GM12878 (cell line): ENCODE measurements around the gene ATP6V0C. TPM values are rescaled to one million over a fixed set of nuclear protein-coding genes. Genes with fewer than 3 reads are reported as not detected.

ENCODE experiments used
- ATAC-seq: fragments of 200-7000 bp; cut with Tn5 transposase; 3 replicates; pipeline ENCODE4 v1.9.1; 2020; ENCODE audit warnings: mild to moderate bottlenecking, moderate library complexity
- BruUV-seq: library from RNA; stranded (reverse); fragments of 400-500 nt; replicated peaks from 2 replicates; lab custom pipeline; 2021; lab: Mats Ljungman, UMichigan
- CTCF ChIA-PET: fragments of 300-600 bp; sonication (Branson Sonifier 250); formaldehyde crosslinking; extraction: SDS; loops from one replicate; lab custom pipeline; 2021; ENCODE audit warnings: inconsistent platforms; lab: Yijun Ruan, JAX
- POLR2A ChIA-PET: fragments of 350-600 bp; formaldehyde crosslinking; extraction: SDS; loops from one replicate; lab custom pipeline; 2021; ENCODE audit warnings: inconsistent platforms; lab: Charles Lee
- RAD21 ChIA-PET: fragments of 300-600 bp; sonication (Branson Sonifier 250); formaldehyde crosslinking; loops from one replicate; lab custom pipeline; 2023; ENCODE audit warnings: antibody characterized with exemption; ENCODE audit not compliant: unreplicated experiment; lab: Charles Lee
- SMC1A ChIA-PET: fragments of 300-600 bp; sonication (Branson Sonifier 250); formaldehyde crosslinking; loops from one replicate; lab custom pipeline; 2023; ENCODE audit not compliant: unreplicated experiment, uncharacterized antibody; lab: Charles Lee
- DNase-seq: peaks from one replicate; pipeline ENCODE4 v3.0.0-alpha.2; 2011; ENCODE audit warnings: low read depth, low spot score
- FAIRE-seq: peaks from 3 replicates; lab custom pipeline; 2011; peaks lifted over from hg19 to GRCh38; lab: Jason Lieb, UNC
- H2AFZ ChIP-seq: 2 replicates; pipeline ENCODE4 v1.6.0; 2011; ENCODE audit warnings: low read depth, low read length, control low read depth; ENCODE audit not compliant: control insufficient read depth
- H3K27ac ChIP-seq: 2 replicates; pipeline ENCODE4 v1.5.1; 2011; ENCODE audit warnings: control low read depth; ENCODE audit not compliant: control insufficient read depth, insufficient read depth
- H3K27me3 ChIP-seq, 2 experiments: replicated peaks in 1 of 2; 2 replicates each; pipeline versions ENCODE4 v1.6.0 to v1.6.1; 2011; ENCODE audit warnings: low read length in 1 of 2; ENCODE audit not compliant: control insufficient read depth in 2 of 2, insufficient read depth in 2 of 2
- H3K36me3 ChIP-seq, 2 experiments: 2 replicates each; pipeline ENCODE4 v1.5.1; 2011; ENCODE audit warnings: low read length in 1 of 2; ENCODE audit not compliant: control insufficient read depth in 2 of 2, insufficient read depth in 2 of 2
- H3K4me1 ChIP-seq: 2 replicates; pipeline ENCODE4 v1.6.1; 2011; ENCODE audit warnings: mild to moderate bottlenecking, low read length, moderate library complexity, mixed read lengths; ENCODE audit not compliant: control insufficient read depth, insufficient read depth
- H3K4me2 ChIP-seq: 2 replicates; pipeline ENCODE4 v1.6.0; 2011; ENCODE audit warnings: control low read depth; ENCODE audit not compliant: control insufficient read depth, insufficient read depth
- H3K4me3 ChIP-seq: fragments of 200-600 bp; sonication (generic); 2 replicates; pipeline ENCODE4 v1.5.1; 2016
- H3K79me2 ChIP-seq: 2 replicates; pipeline ENCODE4 v1.6.0; 2011; ENCODE audit warnings: low read length; ENCODE audit not compliant: control insufficient read depth, insufficient read depth
- H3K9ac ChIP-seq: 2 replicates; pipeline ENCODE4 v1.8.0; 2011; ENCODE audit warnings: low read length, control low read depth, mixed read lengths; ENCODE audit not compliant: control insufficient read depth, insufficient read depth
- H3K9me3 ChIP-seq: replicated peaks from 3 replicates; pipeline ENCODE4 v1.5.1; 2011; ENCODE audit warnings: mild to moderate bottlenecking, low read length; ENCODE audit not compliant: control insufficient read depth, insufficient read depth
- H4K20me1 ChIP-seq: 2 replicates; pipeline ENCODE4 v1.6.0; 2011; ENCODE audit not compliant: control insufficient read depth, insufficient read depth
- CBX5 ChIP-seq: sonication (generic); IDR thresholded peaks from 2 replicates; pipeline ENCODE4 v1.6.1; 2016; ENCODE audit warnings: low read depth, moderate library complexity, mild to moderate bottlenecking, inconsistent platforms
- EGR1 ChIP-seq, 2 experiments: IDR thresholded peaks; 1 replicate in 1 of 2; 2 replicates in 1 of 2; pipeline ENCODE4 v1.6.1; 2011 to 2012; ENCODE audit warnings: low read depth in 2 of 2, low read length in 2 of 2, borderline replicate concordance in 1 of 2, mild to moderate bottlenecking in 1 of 2, moderate library complexity in 1 of 2
- MYC ChIP-seq: IDR thresholded peaks from 2 replicates; pipeline ENCODE4 v1.6.1; 2011; ENCODE audit warnings: mild to moderate bottlenecking, low read length, moderate library complexity, inconsistent platforms; ENCODE audit not compliant: insufficient read depth, insufficient replicate concordance, insufficient read length, severe bottlenecking
- RB1 ChIP-seq: fragments of 450-650 bp; formaldehyde crosslinking; IDR thresholded peaks from 2 replicates; pipeline ENCODE4 v1.6.1; 2017; ENCODE audit warnings: mild to moderate bottlenecking, borderline replicate concordance
- RELA ChIP-seq: fragments of 450-650 bp; IDR thresholded peaks from 2 replicates; pipeline ENCODE4 v1.8.0; 2014; ENCODE audit warnings: borderline replicate concordance; ENCODE audit not compliant: partially characterized antibody
- ZNF274 ChIP-seq: IDR thresholded peaks from one replicate; pipeline ENCODE4 v1.8.0; 2011; ENCODE audit not compliant: insufficient read length, insufficient read depth
- WGBS: methylation state at CpG from one replicate; pipeline ENCODE4 v1.1.6; 2016; ENCODE audit warnings: low lambda C conversion rate; ENCODE audit not compliant: insufficient replicate concordance, insufficient coverage; ENCODE audit errors: missing lambda C conversion rate; 5-methylcytosine and 5-hydroxymethylcytosine counted together
- in situ Hi-C: fragments of 300-500 bp; cut with MboI; formaldehyde crosslinking; loops from 9 replicates; pipeline ENCODE4 v1.14.3; 2018; ENCODE audit warnings: mixed read lengths
- intact Hi-C: fragments of 100-400 bp; cut with micrococcal nuclease; formaldehyde crosslinking; loops from one replicate; pipeline ENCODE4 v1.14.2; 2022; ENCODE audit not compliant: unreplicated experiment
- polyA plus RNA-seq, 11 experiments: library from polyadenylated mRNA; depleted of rRNA in 4 of 11; unstranded in 6 of 11; stranded (reverse) in 5 of 11; fragments of >200 nt; fragmentation: Nextera tagmentation in 4 of 11; fragmentation: Illumina TruSeq in 1 of 11; extraction: Ambion mirVana in 4 of 11; extraction: Trizol in 1 of 11; gene quantifications; 1 replicate in 1 of 11; 2 replicates in 10 of 11; pipeline versions ENCODE4 v1.2.1 to v1.2.3, GENCODE V29; 2011 to 2016; ENCODE audit warnings: inconsistent platforms in 2 of 11, missing spikeins in 2 of 11, low read depth in 1 of 11
- total RNA-seq, 4 experiments: library from RNA; depleted of rRNA in 3 of 4; stranded (reverse); fragments of >200 nt in 3 of 4; fragmentation: Illumina TruSeq in 1 of 4; extraction: Trizol in 1 of 4; gene quantifications; 2 replicates each; pipeline versions ENCODE4 v1.2.1 to v1.2.3, GENCODE V29; 2013 to 2021
- TF ChIP-seq, protein P1 (sequence below): fragments of 150-350 bp; IDR thresholded peaks from 2 replicates; pipeline ENCODE4 v1.6.1; 2016; ENCODE audit warnings: low read depth, low read length
- TF ChIP-seq, protein P2 (sequence below): fragments of 450-650 bp; IDR thresholded peaks from 2 replicates; pipeline ENCODE4 v1.6.1; 2017; ENCODE audit warnings: low read depth, mild to moderate bottlenecking, moderate library complexity
- TF ChIP-seq, protein P3 (sequence below): fragments of 450-650 bp; formaldehyde crosslinking; IDR thresholded peaks from 2 replicates; pipeline ENCODE4 v1.4.0; 2022; ENCODE audit warnings: mild to moderate bottlenecking, moderate library complexity

ATP6V0C gene
- total and polyA plus RNA-seq, 10 of the 15 experiments (the other 5 are each of a cell fraction or from before 2014, with no cell fraction given), result 2.4 to 135 (median 18.4) TPM

DNA sequence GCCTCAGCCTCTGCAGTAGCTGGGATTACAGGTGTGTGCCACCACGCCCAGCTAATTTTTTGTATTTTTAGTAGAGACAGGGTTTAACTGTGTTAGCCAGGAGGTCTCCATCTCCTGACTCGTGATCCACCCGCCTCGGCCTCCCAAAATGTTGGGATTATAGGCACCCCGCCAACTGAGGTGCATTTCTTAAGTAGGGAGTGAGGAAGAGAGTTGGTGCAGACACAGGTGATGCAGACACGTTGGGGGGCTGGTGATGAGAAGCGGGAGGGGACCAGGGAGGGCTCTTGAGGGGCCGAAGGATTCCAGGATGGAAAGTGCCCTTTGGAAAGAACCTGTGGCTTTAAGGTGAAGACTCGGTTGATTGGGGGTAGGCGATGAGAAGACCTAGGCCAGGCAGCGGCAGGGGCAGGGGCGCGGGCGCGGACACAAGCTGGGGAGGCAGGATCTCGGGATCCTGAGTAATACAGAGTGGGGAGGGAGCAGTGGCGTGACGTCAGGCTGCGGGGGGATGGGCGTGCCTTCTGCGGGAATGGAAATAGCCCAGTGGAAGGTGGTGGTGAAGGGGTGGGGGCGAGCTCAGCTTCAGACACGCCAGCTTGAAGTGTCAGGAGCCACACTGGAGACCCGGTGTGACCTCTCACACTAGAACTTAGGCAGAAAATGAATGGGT is 2.5 kb upstream of the ATP6V0C start (continued):
- TF ChIP-seq, protein P1, sequence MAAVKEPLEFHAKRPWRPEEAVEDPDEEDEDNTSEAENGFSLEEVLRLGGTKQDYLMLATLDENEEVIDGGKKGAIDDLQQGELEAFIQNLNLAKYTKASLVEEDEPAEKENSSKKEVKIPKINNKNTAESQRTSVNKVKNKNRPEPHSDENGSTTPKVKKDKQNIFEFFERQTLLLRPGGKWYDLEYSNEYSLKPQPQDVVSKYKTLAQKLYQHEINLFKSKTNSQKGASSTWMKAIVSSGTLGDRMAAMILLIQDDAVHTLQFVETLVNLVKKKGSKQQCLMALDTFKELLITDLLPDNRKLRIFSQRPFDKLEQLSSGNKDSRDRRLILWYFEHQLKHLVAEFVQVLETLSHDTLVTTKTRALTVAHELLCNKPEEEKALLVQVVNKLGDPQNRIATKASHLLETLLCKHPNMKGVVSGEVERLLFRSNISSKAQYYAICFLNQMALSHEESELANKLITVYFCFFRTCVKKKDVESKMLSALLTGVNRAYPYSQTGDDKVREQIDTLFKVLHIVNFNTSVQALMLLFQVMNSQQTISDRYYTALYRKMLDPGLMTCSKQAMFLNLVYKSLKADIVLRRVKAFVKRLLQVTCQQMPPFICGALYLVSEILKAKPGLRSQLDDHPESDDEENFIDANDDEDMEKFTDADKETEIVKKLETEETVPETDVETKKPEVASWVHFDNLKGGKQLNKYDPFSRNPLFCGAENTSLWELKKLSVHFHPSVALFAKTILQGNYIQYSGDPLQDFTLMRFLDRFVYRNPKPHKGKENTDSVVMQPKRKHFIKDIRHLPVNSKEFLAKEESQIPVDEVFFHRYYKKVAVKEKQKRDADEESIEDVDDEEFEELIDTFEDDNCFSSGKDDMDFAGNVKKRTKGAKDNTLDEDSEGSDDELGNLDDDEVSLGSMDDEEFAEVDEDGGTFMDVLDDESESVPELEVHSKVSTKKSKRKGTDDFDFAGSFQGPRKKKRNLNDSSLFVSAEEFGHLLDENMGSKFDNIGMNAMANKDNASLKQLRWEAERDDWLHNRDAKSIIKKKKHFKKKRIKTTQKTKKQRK, result no peak
- TF ChIP-seq, all 136 proteins: peak for 0

DNA sequence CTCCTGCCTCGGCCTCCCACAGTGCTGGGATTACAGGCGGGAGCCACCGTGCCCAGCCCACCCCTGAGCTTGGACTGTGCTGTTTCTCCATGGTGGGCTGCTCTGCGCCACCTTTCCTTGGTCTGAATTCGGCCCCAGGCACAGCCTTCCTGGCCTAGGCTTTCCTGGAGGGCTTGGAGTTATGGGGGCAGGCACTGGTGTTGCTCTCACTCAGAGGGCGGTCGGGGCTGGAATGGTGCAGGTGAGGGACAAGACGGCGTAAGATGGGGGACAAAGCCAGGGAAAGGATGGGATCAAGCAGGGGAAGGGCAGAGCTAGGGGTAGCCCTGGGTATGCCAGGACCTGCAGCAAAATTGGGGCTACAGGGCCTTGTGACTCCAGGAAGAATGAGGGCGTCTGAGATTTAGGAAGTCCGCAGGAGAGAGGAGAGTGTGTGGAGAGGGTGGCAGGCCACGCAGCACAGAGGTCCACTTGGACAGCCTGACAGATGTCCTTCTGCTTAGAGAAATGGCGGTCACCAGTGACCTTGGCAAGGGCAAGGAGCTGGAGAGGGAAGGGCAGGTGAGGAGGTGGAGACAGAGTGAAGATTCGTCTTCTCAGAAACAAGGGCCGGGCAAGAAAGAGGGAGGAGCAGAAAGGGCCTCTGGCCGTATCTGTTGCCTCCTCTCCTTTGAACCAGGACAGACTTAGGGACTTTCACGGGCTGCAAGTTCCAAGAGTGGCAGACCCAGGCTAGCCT is 1.6 kb upstream of the ATP6V0C start:
- peaks cover 6% of the 10 kb centered on the region; the same call in 1 of the 2 replicates for H4K20me1 ChIP-seq
- H2AFZ ChIP-seq, result no peak overlapping the region
- no peak overlapping the region for H3K9ac ChIP-seq
- no peak overlapping the region for H3K27ac ChIP-seq
- H3K36me3 ChIP-seq, result peaks cover 2 to 6% of the 10 kb centered on the region in 2 experiments; a peak in 3 of 4 replicates
- ChIA-PET CTCF (interaction anchor here (0.6 to 1.6 kb wide), 2 partner anchors 27 to 372 kb away, joined by 3 to 4 read pairs; no protein-coding TSS in a partner anchor), POLR2A (no interaction called here), RAD21 (interaction anchor here (1.0 to 1.3 kb wide), 2 partner anchors 42 to 241 kb away, joined by 3 to 4 read pairs; partner anchors contain the start of gene SRRM2), SMC1A (interaction anchor here (0.8 to 1.3 kb wide), 2 partner anchors 10 to 26 kb away, joined by 3 to 5 read pairs; partner anchors contain the start of gene PDPK1)
- H3K27me3 ChIP-seq, result no peaks in the 10 kb centered on the region
- intact Hi-C loops (no loop called here), in situ Hi-C loops (no loop called here)
- peaks cover 34% of the 10 kb centered on the region for H3K79me2 ChIP-seq
- BruUV-seq, result no TSS peak
- DNase-seq (no peak), FAIRE-seq (no peak), ATAC-seq (no peak)
- no peak overlapping the region for H3K4me3 ChIP-seq
- no peaks in the 10 kb centered on the region for H3K9me3 ChIP-seq
- 93% methylated on average over 17 of the region's 17 CpGs for WGBS
- no peak overlapping the region for H3K4me2 ChIP-seq
- H3K4me1 ChIP-seq, result peaks cover 41% of the 10 kb centered on the region
- TF ChIP-seq MYC, result no peak
- TF ChIP-seq RELA, result no peak
- TF ChIP-seq RB1, result no peak
- TF ChIP-seq EGR1 (IDR thresholded peaks at IDR 0.05; ENCODE audit: borderline replicate concordance in 1 of 2, low read depth in 2 of 2, low read length in 2 of 2), result no peak
- no peak for TF ChIP-seq CBX5
- TF ChIP-seq, protein P2, sequence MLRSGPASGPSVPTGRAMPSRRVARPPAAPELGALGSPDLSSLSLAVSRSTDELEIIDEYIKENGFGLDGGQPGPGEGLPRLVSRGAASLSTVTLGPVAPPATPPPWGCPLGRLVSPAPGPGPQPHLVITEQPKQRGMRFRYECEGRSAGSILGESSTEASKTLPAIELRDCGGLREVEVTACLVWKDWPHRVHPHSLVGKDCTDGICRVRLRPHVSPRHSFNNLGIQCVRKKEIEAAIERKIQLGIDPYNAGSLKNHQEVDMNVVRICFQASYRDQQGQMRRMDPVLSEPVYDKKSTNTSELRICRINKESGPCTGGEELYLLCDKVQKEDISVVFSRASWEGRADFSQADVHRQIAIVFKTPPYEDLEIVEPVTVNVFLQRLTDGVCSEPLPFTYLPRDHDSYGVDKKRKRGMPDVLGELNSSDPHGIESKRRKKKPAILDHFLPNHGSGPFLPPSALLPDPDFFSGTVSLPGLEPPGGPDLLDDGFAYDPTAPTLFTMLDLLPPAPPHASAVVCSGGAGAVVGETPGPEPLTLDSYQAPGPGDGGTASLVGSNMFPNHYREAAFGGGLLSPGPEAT, result no peak
- no peak for TF ChIP-seq ZNF274
- TF ChIP-seq, protein P3, sequence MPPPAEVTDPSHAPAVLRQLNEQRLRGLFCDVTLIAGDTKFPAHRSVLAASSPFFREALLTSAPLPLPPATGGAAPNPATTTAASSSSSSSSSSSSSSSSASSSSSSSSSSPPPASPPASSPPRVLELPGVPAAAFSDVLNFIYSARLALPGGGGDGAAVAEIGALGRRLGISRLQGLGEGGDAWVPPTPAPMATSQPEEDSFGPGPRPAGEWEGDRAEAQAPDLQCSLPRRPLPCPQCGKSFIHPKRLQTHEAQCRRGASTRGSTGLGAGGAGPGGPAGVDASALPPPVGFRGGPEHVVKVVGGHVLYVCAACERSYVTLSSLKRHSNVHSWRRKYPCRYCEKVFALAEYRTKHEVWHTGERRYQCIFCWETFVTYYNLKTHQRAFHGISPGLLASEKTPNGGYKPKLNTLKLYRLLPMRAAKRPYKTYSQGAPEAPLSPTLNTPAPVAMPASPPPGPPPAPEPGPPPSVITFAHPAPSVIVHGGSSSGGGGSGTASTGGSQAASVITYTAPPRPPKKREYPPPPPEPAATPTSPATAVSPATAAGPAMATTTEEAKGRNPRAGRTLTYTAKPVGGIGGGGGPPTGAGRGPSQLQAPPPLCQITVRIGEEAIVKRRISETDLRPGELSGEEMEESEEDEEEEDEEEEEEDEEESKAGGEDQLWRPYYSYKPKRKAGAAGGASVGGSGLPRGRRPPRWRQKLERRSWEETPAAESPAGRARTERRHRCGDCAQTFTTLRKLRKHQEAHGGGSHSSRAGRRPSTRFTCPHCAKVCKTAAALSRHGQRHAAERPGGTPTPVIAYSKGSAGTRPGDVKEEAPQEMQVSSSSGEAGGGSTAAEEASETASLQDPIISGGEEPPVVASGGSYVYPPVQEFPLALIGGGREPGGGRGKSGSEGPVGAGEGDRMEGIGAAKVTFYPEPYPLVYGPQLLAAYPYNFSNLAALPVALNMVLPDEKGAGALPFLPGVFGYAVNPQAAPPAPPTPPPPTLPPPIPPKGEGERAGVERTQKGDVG (CRISPR knock-in tag), result no peak
